ENCODE data around the gene IVD. TPM values are rescaled to one million over a fixed set of nuclear protein-coding genes. Genes with fewer than 3 reads are reported as not detected.
A peak's percentile ranks its signal among the peaks of the same experiment; 100 is the strongest.

IVD gene
- total and polyA plus RNA-seq, 9 of the 15 experiments (the other 6 are each of a cell fraction or from before 2014, with no cell fraction given), result 0.15 to 4.5 (median 2.4) TPM

DNA sequence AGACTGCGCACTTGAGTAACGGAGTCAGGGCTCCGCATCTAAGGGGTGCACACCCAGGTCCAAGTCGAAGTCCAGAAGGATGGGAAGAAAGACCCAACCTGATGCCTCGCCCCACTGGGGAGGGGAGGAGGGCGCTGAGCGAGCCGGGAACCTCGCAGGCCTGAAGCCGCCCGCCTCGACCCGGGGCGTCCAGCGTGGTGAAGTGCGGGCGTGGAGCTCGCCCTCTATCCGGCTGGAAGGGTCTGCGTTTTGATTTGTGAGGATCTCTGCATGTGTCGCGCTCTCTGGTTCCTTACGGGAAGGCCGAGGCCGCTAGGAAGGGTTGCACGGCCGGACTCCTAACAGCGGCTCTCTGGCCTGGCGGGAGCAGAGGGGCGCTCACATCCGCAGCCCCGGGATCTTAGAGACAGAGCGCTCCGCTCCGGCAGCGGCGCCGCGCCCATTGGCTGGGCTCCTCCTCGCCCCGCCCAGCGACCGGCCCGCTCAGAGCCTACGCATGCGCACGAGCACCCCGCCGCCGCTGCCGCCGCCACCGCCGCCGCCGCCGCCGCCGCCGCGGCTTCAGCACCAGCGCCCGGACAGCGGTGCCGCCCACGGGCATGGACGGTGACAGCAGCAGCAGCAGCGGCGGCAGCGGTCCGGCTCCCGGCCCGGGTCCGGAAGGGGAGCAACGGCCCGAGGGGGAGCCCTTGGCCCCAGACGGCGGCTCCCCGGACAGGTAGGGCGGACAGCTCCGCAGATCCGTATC lies 47.7 kb upstream of the IVD start, which contains the start of gene DISP2 (continued):
- TF ChIP-seq, protein P1, sequence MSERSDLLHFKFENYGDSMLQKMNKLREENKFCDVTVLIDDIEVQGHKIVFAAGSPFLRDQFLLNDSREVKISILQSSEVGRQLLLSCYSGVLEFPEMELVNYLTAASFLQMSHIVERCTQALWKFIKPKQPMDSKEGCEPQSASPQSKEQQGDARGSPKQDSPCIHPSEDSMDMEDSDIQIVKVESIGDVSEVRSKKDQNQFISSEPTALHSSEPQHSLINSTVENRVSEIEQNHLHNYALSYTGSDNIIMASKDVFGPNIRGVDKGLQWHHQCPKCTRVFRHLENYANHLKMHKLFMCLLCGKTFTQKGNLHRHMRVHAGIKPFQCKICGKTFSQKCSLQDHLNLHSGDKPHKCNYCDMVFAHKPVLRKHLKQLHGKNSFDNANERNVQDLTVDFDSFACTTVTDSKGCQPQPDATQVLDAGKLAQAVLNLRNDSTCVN (CRISPR knock-in tag; IDR thresholded peaks at IDR 0.05), result no peak
- TF ChIP-seq ARID1B (IDR thresholded peaks at IDR 0.05) (no peak), MAZ (CRISPR knock-in tag; conservative IDR thresholded peaks at IDR 0.05 in 1 of 2, IDR thresholded peaks at IDR 0.05 in 1 of 2) (peak in 1 of 2 experiments; percentile 66; a peak in 3 of 4 replicates), XRCC3 (IDR thresholded peaks at IDR 0.05) (no peak), ZBTB7A (IDR thresholded peaks at IDR 0.05; ENCODE audit: borderline replicate concordance, control insufficient read depth, low read depth, low read length) (peak; percentile 59; the same call in 1 of the 2 replicates), ZNF551 (CRISPR knock-in tag; IDR thresholded peaks at IDR 0.05) (no peak), ZNF384 (IDR thresholded peaks at IDR 0.05; ENCODE audit: low read depth, low read length) (no peak), KLF10 (CRISPR knock-in tag; IDR thresholded peaks at IDR 0.05) (no peak), MED1 (CRISPR knock-in tag; IDR thresholded peaks at IDR 0.05; ENCODE audit: borderline replicate concordance) (no peak), CXXC5 (CRISPR knock-in tag; IDR thresholded peaks at IDR 0.05) (peak; percentile 77), ZNF121 (CRISPR knock-in tag; conservative IDR thresholded peaks at IDR 0.05) (no peak), HCFC1 (IDR thresholded peaks at IDR 0.05; ENCODE audit: low read depth, low read length) (no peak), ZSCAN32 (CRISPR knock-in tag; IDR thresholded peaks at IDR 0.05) (no peak), GATAD2A (IDR thresholded peaks at IDR 0.05) (no peak), KDM4B (IDR thresholded peaks at IDR 0.05; ENCODE audit: borderline replicate concordance in 2 of 2, low read depth in 1 of 2) (no peak), MEF2D (tag; conservative IDR thresholded peaks at IDR 0.05; ENCODE audit: low read depth) (no peak), BRD9 (IDR thresholded peaks at IDR 0.05; ENCODE audit: low read depth, partially characterized antibody) (no peak)
- TF ChIP-seq, protein P2, sequence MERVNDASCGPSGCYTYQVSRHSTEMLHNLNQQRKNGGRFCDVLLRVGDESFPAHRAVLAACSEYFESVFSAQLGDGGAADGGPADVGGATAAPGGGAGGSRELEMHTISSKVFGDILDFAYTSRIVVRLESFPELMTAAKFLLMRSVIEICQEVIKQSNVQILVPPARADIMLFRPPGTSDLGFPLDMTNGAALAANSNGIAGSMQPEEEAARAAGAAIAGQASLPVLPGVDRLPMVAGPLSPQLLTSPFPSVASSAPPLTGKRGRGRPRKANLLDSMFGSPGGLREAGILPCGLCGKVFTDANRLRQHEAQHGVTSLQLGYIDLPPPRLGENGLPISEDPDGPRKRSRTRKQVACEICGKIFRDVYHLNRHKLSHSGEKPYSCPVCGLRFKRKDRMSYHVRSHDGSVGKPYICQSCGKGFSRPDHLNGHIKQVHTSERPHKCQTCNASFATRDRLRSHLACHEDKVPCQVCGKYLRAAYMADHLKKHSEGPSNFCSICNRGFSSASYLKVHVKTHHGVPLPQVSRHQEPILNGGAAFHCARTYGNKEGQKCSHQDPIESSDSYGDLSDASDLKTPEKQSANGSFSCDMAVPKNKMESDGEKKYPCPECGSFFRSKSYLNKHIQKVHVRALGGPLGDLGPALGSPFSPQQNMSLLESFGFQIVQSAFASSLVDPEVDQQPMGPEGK (CRISPR knock-in tag; IDR thresholded peaks at IDR 0.05; ENCODE audit: borderline replicate concordance), result no peak
- TF ChIP-seq, protein P3, sequence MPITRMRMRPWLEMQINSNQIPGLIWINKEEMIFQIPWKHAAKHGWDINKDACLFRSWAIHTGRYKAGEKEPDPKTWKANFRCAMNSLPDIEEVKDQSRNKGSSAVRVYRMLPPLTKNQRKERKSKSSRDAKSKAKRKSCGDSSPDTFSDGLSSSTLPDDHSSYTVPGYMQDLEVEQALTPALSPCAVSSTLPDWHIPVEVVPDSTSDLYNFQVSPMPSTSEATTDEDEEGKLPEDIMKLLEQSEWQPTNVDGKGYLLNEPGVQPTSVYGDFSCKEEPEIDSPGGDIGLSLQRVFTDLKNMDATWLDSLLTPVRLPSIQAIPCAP (CRISPR knock-in tag; IDR thresholded peaks at IDR 0.05; ENCODE audit: borderline replicate concordance), result no peak
- TF ChIP-seq, protein P4, sequence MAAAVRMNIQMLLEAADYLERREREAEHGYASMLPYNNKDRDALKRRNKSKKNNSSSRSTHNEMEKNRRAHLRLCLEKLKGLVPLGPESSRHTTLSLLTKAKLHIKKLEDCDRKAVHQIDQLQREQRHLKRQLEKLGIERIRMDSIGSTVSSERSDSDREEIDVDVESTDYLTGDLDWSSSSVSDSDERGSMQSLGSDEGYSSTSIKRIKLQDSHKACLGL (CRISPR knock-in tag; IDR thresholded peaks at IDR 0.05; ENCODE audit: borderline replicate concordance, poor library complexity, severe bottlenecking), result peak; percentile 82
- TF ChIP-seq, protein P5, sequence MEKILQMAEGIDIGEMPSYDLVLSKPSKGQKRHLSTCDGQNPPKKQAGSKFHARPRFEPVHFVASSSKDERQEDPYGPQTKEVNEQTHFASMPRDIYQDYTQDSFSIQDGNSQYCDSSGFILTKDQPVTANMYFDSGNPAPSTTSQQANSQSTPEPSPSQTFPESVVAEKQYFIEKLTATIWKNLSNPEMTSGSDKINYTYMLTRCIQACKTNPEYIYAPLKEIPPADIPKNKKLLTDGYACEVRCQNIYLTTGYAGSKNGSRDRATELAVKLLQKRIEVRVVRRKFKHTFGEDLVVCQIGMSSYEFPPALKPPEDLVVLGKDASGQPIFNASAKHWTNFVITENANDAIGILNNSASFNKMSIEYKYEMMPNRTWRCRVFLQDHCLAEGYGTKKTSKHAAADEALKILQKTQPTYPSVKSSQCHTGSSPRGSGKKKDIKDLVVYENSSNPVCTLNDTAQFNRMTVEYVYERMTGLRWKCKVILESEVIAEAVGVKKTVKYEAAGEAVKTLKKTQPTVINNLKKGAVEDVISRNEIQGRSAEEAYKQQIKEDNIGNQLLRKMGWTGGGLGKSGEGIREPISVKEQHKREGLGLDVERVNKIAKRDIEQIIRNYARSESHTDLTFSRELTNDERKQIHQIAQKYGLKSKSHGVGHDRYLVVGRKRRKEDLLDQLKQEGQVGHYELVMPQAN (IDR thresholded peaks at IDR 0.05; ENCODE audit: borderline replicate concordance), result peak; percentile 54; the same call in 1 of the 2 replicates
